Activated T-helper 17 cell treated with anti-CD3 and anti-CD28 coated beads, Interleukin-2, amount 50 U/mL, for 72 hours (primary cell): ENCODE measurements around the gene PI4K2A. TPM values are rescaled to one million over a fixed set of nuclear protein-coding genes. Genes with fewer than 3 reads are reported as not detected.
"Not testable (repeated sequence)": the region's sequence is repeated elsewhere in the genome, so short reads cannot be mapped to it uniquely, and the experiment has no call there.

Experiments
- ATAC-seq: fragments of 150-1000 bp; cut with Tn5 transposase; replicated peaks from 2 replicates; pipeline ENCODE4 v1.10.0; 2021; ENCODE audit warnings: mild to moderate bottlenecking, moderate library complexity
- H3K27ac Mint-ChIP-seq: one replicate; pipeline ENCODE4 v1.8.0; 2022; ENCODE audit warnings: mixed read lengths
- H3K27me3 Mint-ChIP-seq: one replicate; pipeline ENCODE4 v1.8.0; 2022; ENCODE audit warnings: mixed read lengths
- H3K36me3 Mint-ChIP-seq: one replicate; pipeline ENCODE4 v1.8.0; 2022; ENCODE audit warnings: low read depth, mild to moderate bottlenecking, mixed read lengths
- H3K4me1 Mint-ChIP-seq: one replicate; pipeline ENCODE4 v1.8.0; 2022; ENCODE audit warnings: mixed read lengths
- H3K4me3 Mint-ChIP-seq: one replicate; pipeline ENCODE4 v1.8.0; 2022; ENCODE audit warnings: mild to moderate bottlenecking, mixed read lengths
- H3K9me3 Mint-ChIP-seq: one replicate; pipeline ENCODE4 v1.8.0; 2022; ENCODE audit warnings: mixed read lengths
- total RNA-seq, 2 donors: library from RNA; stranded (reverse); gene quantifications; one replicate each; pipeline ENCODE4 v1.2.3, GENCODE V29; 2022

Gene PI4K2A
- total RNA-seq, 2 donors from 2014 or later: 6.6 to 12.4 TPM

GRCh38 chr10:97675222-97675621 lies 34.8 kb downstream of the PI4K2A start:
- H3K27ac Mint-ChIP-seq: no peak overlapping the region
- H3K4me3 Mint-ChIP-seq: no peak overlapping the region
- ATAC-seq: no peak
- H3K9me3 Mint-ChIP-seq: no peaks in the 10 kb centered on the region
- peaks cover 41% of the 10 kb centered on the region for H3K36me3 Mint-ChIP-seq
- no peaks in the 10 kb centered on the region for H3K27me3 Mint-ChIP-seq
- H3K4me1 Mint-ChIP-seq: no peaks in the 10 kb centered on the region

DNA sequence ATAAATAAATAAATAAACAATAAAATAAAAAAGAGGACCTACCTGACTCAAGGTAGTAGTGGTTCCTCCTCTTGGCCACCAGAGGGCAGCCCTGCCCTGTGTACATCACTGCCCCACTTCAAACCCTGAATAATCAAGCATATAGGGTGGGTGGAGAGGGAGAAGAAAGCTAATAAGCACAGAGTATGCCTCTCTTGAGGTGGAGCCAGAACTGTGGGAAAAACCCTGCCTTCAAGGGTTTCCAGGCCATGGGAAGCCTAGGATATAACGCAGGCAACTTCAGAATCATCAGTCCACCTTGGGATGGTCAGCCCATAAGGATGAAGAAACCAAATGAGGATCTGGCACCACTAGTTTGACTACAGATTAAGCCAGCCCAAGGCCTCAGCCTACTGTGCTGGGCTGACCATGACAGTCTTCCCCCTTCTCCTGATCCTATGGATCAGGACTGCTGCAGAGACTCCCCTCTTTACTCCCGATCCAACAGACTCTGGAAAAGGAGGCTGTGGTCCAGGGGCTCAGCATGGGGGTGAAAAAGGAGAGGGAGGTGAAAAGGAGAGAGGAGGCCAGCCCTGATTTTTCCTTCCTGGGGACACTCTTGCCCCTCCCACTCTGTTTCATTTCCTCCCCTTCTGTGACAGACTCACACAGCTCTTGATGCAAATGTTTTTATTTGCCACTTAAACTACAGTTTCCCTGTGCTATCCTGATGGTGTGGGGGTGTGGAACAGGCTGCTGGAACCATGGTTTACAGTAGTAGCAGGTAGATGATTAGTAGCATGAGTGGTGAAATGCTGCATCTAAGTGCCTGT lies 36.5 kb downstream of the PI4K2A start:
- no peaks in the 10 kb centered on the region for H3K9me3 Mint-ChIP-seq
- ATAC-seq: peak; percentile 74
- no peak overlapping the region for H3K4me3 Mint-ChIP-seq
- peaks cover 31% of the 10 kb centered on the region for H3K36me3 Mint-ChIP-seq
- no peaks in the 10 kb centered on the region for H3K4me1 Mint-ChIP-seq
- H3K27me3 Mint-ChIP-seq: no peaks in the 10 kb centered on the region
- H3K27ac Mint-ChIP-seq: peak overlapping the region; percentile 36

- Mint-ChIP-seq H3K27ac (no peak overlapping the region), H3K4me1 (no peaks in the 10 kb centered on the region), H3K4me3 (no peak overlapping the region), H3K27me3 (no peaks in the 10 kb centered on the region), H3K9me3 (no peaks in the 10 kb centered on the region), H3K36me3 (peaks cover 13% of the 10 kb centered on the region)
- ATAC-seq: no peak
These were observed 39.1 kb downstream of the PI4K2A start for GRCh38 chr10:97679594-97679993.

DNA sequence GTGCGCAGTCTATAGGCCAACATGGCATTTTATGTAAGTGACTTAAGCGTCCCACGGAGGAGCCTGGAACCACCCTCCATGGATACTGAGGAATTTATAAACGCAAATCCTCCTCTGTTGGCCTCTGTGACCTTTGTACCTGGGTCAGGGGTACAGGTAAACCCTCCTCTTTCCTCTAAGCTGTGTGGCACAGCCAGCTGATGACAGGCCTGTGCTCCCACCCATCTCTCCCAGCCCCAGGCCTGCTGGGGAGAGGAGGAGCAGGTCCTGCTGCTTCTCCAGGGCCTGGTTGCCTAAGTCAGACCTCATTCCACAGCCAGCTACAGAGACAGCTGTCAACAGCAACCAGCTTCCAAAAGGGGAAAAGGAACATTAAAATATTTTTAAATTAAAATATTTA lies 41.6 kb downstream of the PI4K2A start:
- H3K27ac Mint-ChIP-seq: no peak overlapping the region
- H3K27me3 Mint-ChIP-seq: no peaks in the 10 kb centered on the region
- no peaks in the 10 kb centered on the region for H3K9me3 Mint-ChIP-seq
- no peaks in the 10 kb centered on the region for H3K36me3 Mint-ChIP-seq
- no peak overlapping the region for H3K4me3 Mint-ChIP-seq
- ATAC-seq: no peak
- H3K4me1 Mint-ChIP-seq: no peaks in the 10 kb centered on the region

- H3K4me3 Mint-ChIP-seq: no peak overlapping the region
- H3K27ac Mint-ChIP-seq: no peak overlapping the region
- no peak for ATAC-seq
- H3K36me3 Mint-ChIP-seq: no peaks in the 10 kb centered on the region
- peaks cover 6% of the 10 kb centered on the region for H3K4me1 Mint-ChIP-seq
- no peaks in the 10 kb centered on the region for H3K9me3 Mint-ChIP-seq
- no peaks in the 10 kb centered on the region for H3K27me3 Mint-ChIP-seq
These were observed 43.3 kb downstream of the PI4K2A start for GRCh38 chr10:97683556-97684367.

DNA sequence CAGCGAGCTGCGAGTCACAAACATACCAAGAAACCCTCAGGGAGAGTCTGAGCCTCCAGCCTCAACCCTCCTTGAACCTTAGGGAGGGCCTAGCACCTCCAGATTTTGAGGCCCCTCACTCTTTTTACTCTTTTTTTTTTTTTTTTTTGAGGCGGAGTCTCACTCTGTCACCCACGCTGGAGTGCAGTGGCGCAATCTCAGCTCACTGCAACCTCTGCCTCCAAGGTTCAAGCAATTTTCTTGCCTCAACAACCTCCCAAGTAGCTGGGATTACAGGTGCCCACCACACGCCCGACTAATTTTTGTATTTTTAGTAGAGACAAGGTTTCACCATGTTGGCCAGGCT lies 43.9 kb downstream of the PI4K2A start:
- not testable (repeated sequence) for H3K36me3 Mint-ChIP-seq, ATAC-seq, H3K9me3 Mint-ChIP-seq, H3K4me3 Mint-ChIP-seq, H3K27ac Mint-ChIP-seq, H3K27me3 Mint-ChIP-seq, H3K4me1 Mint-ChIP-seq

DNA sequence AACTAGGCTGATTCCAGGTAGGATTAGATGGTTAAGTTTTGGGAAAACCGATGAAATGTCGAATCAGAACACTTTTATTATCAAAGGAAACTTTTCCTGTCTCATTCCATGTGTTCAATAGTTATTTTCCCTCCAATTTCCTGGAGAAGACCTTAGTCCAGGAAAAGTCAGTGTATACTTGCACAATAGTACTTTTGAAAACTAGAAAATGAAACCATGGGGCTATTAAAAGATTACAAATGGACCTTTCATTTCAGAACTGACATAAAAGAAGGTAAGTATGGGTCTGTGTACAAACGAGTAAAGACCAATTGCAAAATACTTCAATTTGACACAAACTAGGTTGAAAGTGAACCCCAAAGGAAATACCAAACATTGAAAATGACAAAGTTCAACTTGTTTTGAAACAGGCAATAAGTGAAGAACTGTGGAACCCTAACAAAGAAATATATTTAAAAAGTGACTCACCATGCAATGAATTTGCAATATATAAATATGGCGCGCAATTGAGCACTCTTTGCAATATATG lies 44.5 kb downstream of the PI4K2A start:
- H3K36me3 Mint-ChIP-seq: no peaks in the 10 kb centered on the region
- H3K27ac Mint-ChIP-seq: no peak overlapping the region
- ATAC-seq: no peak
- no peaks in the 10 kb centered on the region for H3K27me3 Mint-ChIP-seq
- H3K4me1 Mint-ChIP-seq: peaks cover 6% of the 10 kb centered on the region
- no peak overlapping the region for H3K4me3 Mint-ChIP-seq
- H3K9me3 Mint-ChIP-seq: no peaks in the 10 kb centered on the region

- Mint-ChIP-seq H3K27ac (no peak overlapping the region), H3K36me3 (no peaks in the 10 kb centered on the region), H3K4me3 (no peak overlapping the region), H3K9me3 (no peaks in the 10 kb centered on the region), H3K27me3 (no peaks in the 10 kb centered on the region), H3K4me1 (peaks cover 6% of the 10 kb centered on the region)
- no peak for ATAC-seq
These were observed 45.0 kb downstream of the PI4K2A start for GRCh38 chr10:97685395-97685958.

GRCh38 chr10:97686301-97686961 lies 46.0 kb downstream of the PI4K2A start:
- ATAC-seq: peak; percentile 28
- H3K36me3 Mint-ChIP-seq: no peaks in the 10 kb centered on the region

GRCh38 chr10:97686962-97687784 lies 46.7 kb downstream of the PI4K2A start, which contains the start of gene AVPI1:
Gene AVPI1, minus strand, starts transcription at chr10:97687241. Its CDS starts 7,336 bp downstream, at chr10:97679905.
- Mint-ChIP-seq H3K4me1 (peaks cover 6% of the 10 kb centered on the region), H3K9me3 (no peaks in the 10 kb centered on the region), H3K27me3 (no peaks in the 10 kb centered on the region), H3K36me3 (no peaks in the 10 kb centered on the region), H3K4me3 (peak within 1 kb of the TSS; percentile 70), H3K27ac (peak within 1 kb of the TSS; percentile 12)
- ATAC-seq: peak; percentile 92

More at GRCh38 chr10:97686301-97686961, 46.0 kb downstream of the PI4K2A start:
- peak overlapping the region; percentile 70 for H3K4me3 Mint-ChIP-seq
- H3K4me1 Mint-ChIP-seq: peaks cover 6% of the 10 kb centered on the region
- H3K27ac Mint-ChIP-seq: no peak overlapping the region
- H3K27me3 Mint-ChIP-seq: no peaks in the 10 kb centered on the region
- H3K9me3 Mint-ChIP-seq: no peaks in the 10 kb centered on the region

DNA sequence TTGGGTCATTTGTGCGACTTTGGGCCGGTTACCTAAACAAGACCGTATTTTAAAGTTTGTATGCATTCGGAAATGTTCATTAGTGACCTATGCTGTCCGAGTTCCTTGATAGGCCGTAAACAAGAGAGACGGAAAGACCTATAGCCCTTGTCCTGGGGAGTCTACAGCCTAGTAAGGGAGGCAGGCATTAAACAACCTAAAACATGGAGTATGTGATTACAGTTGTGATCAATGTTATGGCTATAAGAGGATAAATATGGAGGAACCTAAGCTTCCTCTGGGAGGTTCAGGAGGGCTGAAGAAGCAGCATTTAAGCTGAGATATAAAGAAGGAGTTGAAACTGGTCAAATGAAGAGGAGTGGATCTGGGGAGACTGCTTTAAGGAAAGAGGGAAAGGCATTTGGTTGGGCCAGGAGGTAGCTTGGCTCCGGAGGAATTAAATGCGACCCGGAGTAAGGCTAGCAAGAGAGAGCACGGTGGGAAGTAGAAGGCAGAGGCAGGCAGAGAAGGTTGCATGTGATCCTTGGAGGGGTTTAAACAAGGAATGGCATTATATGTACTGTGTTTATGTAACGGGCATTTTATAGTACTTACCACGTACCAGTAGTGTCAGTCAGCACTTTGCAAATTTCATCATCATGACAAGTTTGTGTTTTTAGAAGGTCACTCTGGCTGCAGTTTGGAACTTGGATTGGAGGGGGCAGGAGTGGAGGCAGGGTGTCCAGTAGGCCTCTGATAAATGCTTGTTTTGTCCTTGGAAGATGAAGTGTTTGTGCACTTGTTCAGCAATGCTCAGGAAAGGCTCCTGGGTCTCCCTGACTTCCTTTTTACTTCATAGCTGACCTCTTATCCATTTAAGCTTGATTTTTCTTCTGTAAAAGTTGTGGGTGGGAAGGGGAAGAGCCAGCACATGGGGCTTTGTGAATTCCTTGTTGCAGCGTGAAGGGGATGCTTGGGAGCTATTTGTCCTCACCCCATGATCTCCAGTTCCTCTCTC lies 47.6 kb downstream of the PI4K2A start:
- Mint-ChIP-seq H3K4me1 (peaks cover 6% of the 10 kb centered on the region), H3K9me3 (no peaks in the 10 kb centered on the region), H3K27me3 (no peaks in the 10 kb centered on the region), H3K4me3 (peak overlapping the region; percentile 70), H3K27ac (peak overlapping the region; percentile 12), H3K36me3 (no peaks in the 10 kb centered on the region)
- no peak for ATAC-seq

DNA sequence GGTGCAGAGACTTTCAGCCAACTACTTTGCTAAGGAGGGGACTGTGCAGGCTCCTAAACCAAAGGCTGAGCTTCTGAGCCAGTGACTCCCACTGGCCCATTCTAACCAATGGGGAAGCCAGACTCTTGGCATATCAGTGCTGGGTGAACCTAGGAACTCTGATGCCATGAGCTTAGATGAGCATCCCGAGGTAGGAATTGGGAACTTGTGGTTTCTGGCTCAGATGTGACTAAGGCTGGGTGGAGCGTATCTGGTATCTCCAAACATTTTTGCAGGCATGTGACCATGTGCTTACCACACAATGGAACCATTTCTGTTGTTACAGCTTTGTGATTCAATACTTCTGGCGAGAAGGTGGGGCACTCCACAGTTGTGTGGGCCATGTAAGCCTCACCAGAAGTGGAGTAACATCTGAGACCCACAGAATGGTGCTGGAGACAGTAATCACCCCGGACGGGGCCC lies 49.1 kb downstream of the PI4K2A start:
- no peak overlapping the region for H3K27ac Mint-ChIP-seq
- no peaks in the 10 kb centered on the region for H3K9me3 Mint-ChIP-seq
- H3K36me3 Mint-ChIP-seq: no peaks in the 10 kb centered on the region
- no peak overlapping the region for H3K4me3 Mint-ChIP-seq
- no peak for ATAC-seq
- peaks cover 6% of the 10 kb centered on the region for H3K4me1 Mint-ChIP-seq
- no peaks in the 10 kb centered on the region for H3K27me3 Mint-ChIP-seq
